HEK293 (cell line): ENCODE measurements around the gene FIGNL2.
A peak's percentile ranks its signal among the peaks of the same experiment; 100 is the strongest.

Source experiments
- CTCF ChIA-PET: fragments of 350-600 bp; formaldehyde crosslinking; extraction: SDS; loops from one replicate; lab custom pipeline; 2021; ENCODE audit warnings: antibody characterized with exemption; lab: Yijun Ruan, JAX
- POLR2A ChIA-PET: fragments of 300-600 bp; formaldehyde crosslinking; extraction: SDS; loops from one replicate; lab custom pipeline; 2020; ENCODE audit warnings: antibody characterized with exemption, inconsistent platforms; lab: Yijun Ruan, JAX
- H3K27ac ChIP-seq: fragments of 200-500 bp; sonication (Bioruptor generic); 2 replicates; pipeline ENCODE4 v1.5.1; 2014; ENCODE audit warnings: low read depth, low read length, control low read depth, inconsistent platforms; ENCODE audit errors: extremely low read depth
- H3K36me3 ChIP-seq, 2 experiments: fragments of 200-500 bp in 1 of 2; sonication (Bioruptor generic) in 1 of 2; 1 replicate in 1 of 2; 2 replicates in 1 of 2; pipeline ENCODE4 v1.5.1; 2014 to 2017; ENCODE audit warnings: inconsistent platforms in 2 of 2, low read length in 2 of 2; ENCODE audit not compliant: control insufficient read depth in 2 of 2, insufficient read depth in 1 of 2
- H3K4me1 ChIP-seq: fragments of 200-500 bp; sonication (Bioruptor generic); 2 replicates; pipeline ENCODE4 v1.5.1; 2014; ENCODE audit warnings: mild to moderate bottlenecking, low read length, inconsistent platforms; ENCODE audit not compliant: control insufficient read depth, insufficient read depth
- H3K4me3 ChIP-seq: 2 replicates; pipeline ENCODE4 v1.5.1; 2011; ENCODE audit warnings: low read depth, mild to moderate bottlenecking, control low read depth, low read length, moderate library complexity
- H3K9me3 ChIP-seq: fragments of 200-500 bp; sonication (Bioruptor generic); 2 replicates; pipeline ENCODE4 v1.5.1; 2014; ENCODE audit warnings: low read depth, low read length, inconsistent platforms; ENCODE audit not compliant: control insufficient read depth, insufficient read depth
- GLIS1 ChIP-seq: fragments of 450-650 bp; formaldehyde crosslinking; IDR thresholded peaks from 2 replicates; pipeline ENCODE4 v1.5.1; 2016; ENCODE audit warnings: missing biosample characterization, missing genetic modification characterization
- HOXA7 ChIP-seq: sonication (generic); formaldehyde crosslinking; IDR thresholded peaks from 2 replicates; pipeline ENCODE4 v1.8.1; 2022; ENCODE audit warnings: missing genetic modification reagents, borderline replicate concordance
- SALL2 ChIP-seq: fragments of 450-650 bp; formaldehyde crosslinking; IDR thresholded peaks from 2 replicates; pipeline ENCODE4 v1.5.0; 2017; ENCODE audit warnings: missing biosample characterization, mild to moderate bottlenecking, missing genetic modification characterization, borderline replicate concordance
- SP3 ChIP-seq: fragments of 450-650 bp; formaldehyde crosslinking; IDR thresholded peaks from 2 replicates; pipeline ENCODE4 v1.5.1; 2016; ENCODE audit warnings: missing biosample characterization, missing genetic modification characterization
- ZNF10 ChIP-seq: fragments of 450-650 bp; formaldehyde crosslinking; IDR thresholded peaks from 2 replicates; pipeline ENCODE4 v1.5.1; 2017; ENCODE audit warnings: missing biosample characterization, missing genetic modification characterization
- ZNF174 ChIP-seq: fragments of 450-650 bp; formaldehyde crosslinking; IDR thresholded peaks from 2 replicates; pipeline ENCODE4 v1.5.0; 2017; ENCODE audit warnings: missing biosample characterization, mild to moderate bottlenecking, missing genetic modification characterization
- ZNF335 ChIP-seq: fragments of 450-650 bp; formaldehyde crosslinking; conservative IDR thresholded peaks from 2 replicates; pipeline ENCODE4 v1.5.1; 2016; ENCODE audit warnings: missing biosample characterization, missing genetic modification characterization
- ZNF341 ChIP-seq: fragments of 450-650 bp; formaldehyde crosslinking; IDR thresholded peaks from 2 replicates; pipeline ENCODE4; 2016; ENCODE audit warnings: low read depth, missing biosample characterization, missing genetic modification characterization
- ZNF404 ChIP-seq: fragments of 450-650 bp; formaldehyde crosslinking; IDR thresholded peaks from 2 replicates; pipeline ENCODE4 v1.5.1; 2017; ENCODE audit warnings: missing biosample characterization, missing genetic modification characterization
- ZNF48 ChIP-seq: fragments of 450-650 bp; formaldehyde crosslinking; IDR thresholded peaks from 2 replicates; pipeline ENCODE4 v1.5.1; 2016; ENCODE audit warnings: missing biosample characterization, missing genetic modification characterization
- ZNF529 ChIP-seq: fragments of 450-650 bp; formaldehyde crosslinking; IDR thresholded peaks from 2 replicates; pipeline ENCODE4 v1.5.1; 2017; ENCODE audit warnings: missing genetic modification characterization, missing biosample characterization; ENCODE audit not compliant: insufficient replicate concordance
- ZNF555 ChIP-seq: fragments of 450-650 bp; formaldehyde crosslinking; conservative IDR thresholded peaks from 2 replicates; pipeline ENCODE4 v1.5.1; 2017; ENCODE audit warnings: missing biosample characterization, mild to moderate bottlenecking, missing genetic modification characterization, inconsistent platforms
- ZNF600 ChIP-seq: fragments of 450-650 bp; formaldehyde crosslinking; IDR thresholded peaks from 2 replicates; pipeline ENCODE4 v1.5.1; 2016; ENCODE audit warnings: missing biosample characterization, missing genetic modification characterization
- ZNF610 ChIP-seq: fragments of 450-650 bp; formaldehyde crosslinking; IDR thresholded peaks from 2 replicates; pipeline ENCODE4 v1.5.1; 2016; ENCODE audit warnings: missing biosample characterization, missing genetic modification characterization, borderline replicate concordance
- ZNF791 ChIP-seq: fragments of 450-650 bp; formaldehyde crosslinking; IDR thresholded peaks from 2 replicates; pipeline ENCODE4 v1.5.1; 2016; ENCODE audit warnings: missing biosample characterization, missing genetic modification characterization
- TF ChIP-seq, protein P1 (sequence below): fragments of 450-650 bp; formaldehyde crosslinking; IDR thresholded peaks from 2 replicates; pipeline ENCODE4; 2016; ENCODE audit warnings: missing biosample characterization, missing genetic modification characterization
- TF ChIP-seq, protein P2 (sequence below): fragments of 450-650 bp; formaldehyde crosslinking; IDR thresholded peaks from 2 replicates; pipeline ENCODE4 v1.5.1; 2016; ENCODE audit warnings: missing biosample characterization, missing genetic modification characterization, borderline replicate concordance
- TF ChIP-seq, protein P3 (sequence below): fragments of 450-650 bp; formaldehyde crosslinking; IDR thresholded peaks from 2 replicates; pipeline ENCODE4 v1.5.1; 2016; ENCODE audit warnings: missing biosample characterization, missing genetic modification characterization

The FIGNL2 gene, protein sequence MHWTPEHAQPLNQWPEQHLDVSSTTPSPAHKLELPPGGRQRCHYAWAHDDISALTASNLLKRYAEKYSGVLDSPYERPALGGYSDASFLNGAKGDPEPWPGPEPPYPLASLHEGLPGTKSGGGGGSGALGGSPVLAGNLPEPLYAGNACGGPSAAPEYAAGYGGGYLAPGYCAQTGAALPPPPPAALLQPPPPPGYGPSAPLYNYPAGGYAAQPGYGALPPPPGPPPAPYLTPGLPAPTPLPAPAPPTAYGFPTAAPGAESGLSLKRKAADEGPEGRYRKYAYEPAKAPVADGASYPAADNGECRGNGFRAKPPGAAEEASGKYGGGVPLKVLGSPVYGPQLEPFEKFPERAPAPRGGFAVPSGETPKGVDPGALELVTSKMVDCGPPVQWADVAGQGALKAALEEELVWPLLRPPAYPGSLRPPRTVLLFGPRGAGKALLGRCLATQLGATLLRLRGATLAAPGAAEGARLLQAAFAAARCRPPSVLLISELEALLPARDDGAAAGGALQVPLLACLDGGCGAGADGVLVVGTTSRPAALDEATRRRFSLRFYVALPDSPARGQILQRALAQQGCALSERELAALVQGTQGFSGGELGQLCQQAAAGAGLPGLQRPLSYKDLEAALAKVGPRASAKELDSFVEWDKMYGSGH

DNA sequence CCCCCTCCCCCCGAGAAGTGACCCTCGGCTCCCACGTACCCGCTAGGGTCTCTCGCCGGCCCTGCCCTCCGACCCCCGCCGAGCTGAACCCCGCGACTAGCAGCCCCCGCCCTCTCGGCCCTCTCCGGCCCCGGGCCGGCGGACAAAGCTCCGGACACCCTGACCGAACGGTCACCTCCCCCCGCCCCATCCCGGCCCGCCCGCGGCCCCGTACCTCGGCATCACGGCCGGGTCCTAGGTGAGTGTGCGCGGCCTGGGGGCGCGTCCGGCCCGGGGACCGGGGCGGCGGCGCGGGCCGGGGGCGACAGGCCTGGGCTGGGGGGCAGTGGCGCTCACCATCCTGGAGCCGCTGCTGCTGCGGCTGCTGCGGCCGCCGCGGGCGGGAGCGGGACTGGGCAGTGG, at the start of gene FIGNL2:
Gene FIGNL2 (minus strand): TSS at position 393 of the 402 bp plus-strand sequence. CDS start 26,305 bp downstream, outside the sequence.
- TF ChIP-seq GLIS1 (tag by site-specific recombination) (no peak), ZNF610 (tag by site-specific recombination) (no peak), ZNF555 (no peak), SALL2 (tag by site-specific recombination) (no peak), ZNF341 (tag by site-specific recombination) (no peak), ZNF600 (tag by site-specific recombination) (no peak), ZNF10 (tag by site-specific recombination) (no peak), ZNF791 (tag by site-specific recombination) (no peak), ZNF529 (no peak), ZNF404 (tag by site-specific recombination) (no peak), HOXA7 (no peak), ZNF174 (tag by site-specific recombination) (no peak), ZNF48 (tag by site-specific recombination) (no peak), SP3 (no peak), ZNF335 (no peak)
- TF ChIP-seq, protein P1, sequence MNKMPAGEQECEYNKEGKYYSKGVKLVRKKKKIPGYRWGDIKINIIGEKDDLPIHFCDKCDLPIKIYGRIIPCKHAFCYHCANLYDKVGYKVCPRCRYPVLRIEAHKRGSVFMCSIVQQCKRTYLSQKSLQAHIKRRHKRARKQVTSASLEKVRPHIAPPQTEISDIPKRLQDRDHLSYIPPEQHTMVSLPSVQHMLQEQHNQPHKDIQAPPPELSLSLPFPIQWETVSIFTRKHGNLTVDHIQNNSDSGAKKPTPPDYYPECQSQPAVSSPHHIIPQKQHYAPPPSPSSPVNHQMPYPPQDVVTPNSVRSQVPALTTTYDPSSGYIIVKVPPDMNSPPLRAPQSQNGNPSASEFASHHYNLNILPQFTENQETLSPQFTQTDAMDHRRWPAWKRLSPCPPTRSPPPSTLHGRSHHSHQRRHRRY (tag by site-specific recombination): no peak
- TF ChIP-seq, protein P2, sequence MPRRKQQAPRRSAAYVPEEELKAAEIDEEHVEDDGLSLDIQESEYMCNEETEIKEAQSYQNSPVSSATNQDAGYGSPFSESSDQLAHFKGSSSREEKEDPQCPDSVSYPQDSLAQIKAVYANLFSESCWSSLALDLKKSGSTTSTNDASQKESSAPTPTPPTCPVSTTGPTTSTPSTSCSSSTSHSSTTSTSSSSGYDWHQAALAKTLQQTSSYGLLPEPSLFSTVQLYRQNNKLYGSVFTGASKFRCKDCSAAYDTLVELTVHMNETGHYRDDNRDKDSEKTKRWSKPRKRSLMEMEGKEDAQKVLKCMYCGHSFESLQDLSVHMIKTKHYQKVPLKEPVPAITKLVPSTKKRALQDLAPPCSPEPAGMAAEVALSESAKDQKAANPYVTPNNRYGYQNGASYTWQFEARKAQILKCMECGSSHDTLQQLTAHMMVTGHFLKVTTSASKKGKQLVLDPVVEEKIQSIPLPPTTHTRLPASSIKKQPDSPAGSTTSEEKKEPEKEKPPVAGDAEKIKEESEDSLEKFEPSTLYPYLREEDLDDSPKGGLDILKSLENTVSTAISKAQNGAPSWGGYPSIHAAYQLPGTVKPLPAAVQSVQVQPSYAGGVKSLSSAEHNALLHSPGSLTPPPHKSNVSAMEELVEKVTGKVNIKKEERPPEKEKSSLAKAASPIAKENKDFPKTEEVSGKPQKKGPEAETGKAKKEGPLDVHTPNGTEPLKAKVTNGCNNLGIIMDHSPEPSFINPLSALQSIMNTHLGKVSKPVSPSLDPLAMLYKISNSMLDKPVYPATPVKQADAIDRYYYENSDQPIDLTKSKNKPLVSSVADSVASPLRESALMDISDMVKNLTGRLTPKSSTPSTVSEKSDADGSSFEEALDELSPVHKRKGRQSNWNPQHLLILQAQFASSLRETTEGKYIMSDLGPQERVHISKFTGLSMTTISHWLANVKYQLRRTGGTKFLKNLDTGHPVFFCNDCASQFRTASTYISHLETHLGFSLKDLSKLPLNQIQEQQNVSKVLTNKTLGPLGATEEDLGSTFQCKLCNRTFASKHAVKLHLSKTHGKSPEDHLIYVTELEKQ (tag by site-specific recombination): no peak
- TF ChIP-seq, protein P3, sequence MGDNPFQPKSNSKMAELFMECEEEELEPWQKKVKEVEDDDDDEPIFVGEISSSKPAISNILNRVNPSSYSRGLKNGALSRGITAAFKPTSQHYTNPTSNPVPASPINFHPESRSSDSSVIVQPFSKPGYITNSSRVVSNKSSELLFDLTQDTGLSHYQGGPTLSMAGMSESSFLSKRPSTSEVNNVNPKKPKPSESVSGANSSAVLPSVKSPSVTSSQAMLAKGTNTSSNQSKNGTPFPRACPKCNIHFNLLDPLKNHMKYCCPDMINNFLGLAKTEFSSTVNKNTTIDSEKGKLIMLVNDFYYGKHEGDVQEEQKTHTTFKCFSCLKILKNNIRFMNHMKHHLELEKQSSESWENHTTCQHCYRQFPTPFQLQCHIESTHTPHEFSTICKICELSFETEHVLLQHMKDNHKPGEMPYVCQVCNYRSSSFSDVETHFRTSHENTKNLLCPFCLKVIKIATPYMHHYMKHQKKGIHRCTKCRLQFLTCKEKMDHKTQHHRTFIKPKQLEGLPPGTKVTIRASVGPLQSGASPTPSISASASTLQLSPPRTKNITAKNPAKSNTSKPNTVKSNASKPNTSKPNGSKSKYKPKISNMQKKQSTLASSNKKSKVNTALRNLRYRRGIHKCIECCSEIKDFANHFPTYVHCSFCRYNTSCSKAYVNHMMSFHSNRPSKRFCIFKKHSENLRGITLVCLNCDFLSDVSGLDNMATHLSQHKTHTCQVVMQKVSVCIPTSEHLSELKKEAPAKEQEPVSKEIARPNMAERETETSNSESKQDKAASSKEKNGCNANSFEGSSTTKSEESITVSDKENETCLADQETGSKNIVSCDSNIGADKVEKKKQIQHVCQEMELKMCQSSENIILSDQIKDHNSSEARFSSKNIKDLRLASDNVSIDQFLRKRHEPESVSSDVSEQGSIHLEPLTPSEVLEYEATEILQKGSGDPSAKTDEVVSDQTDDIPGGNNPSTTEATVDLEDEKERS (tag by site-specific recombination): no peak
- no peak within 1 kb of the TSS; the same call in 1 of the 2 replicates for H3K27ac ChIP-seq
- ChIA-PET CTCF (interaction anchor here (0.5 kb wide), 1 partner anchor 160 kb away, joined by 3 read pairs; no protein-coding TSS in a partner anchor), POLR2A (no interaction called here)
- H3K9me3 ChIP-seq: no peaks in the 10 kb centered on the region
- H3K4me1 ChIP-seq: peaks cover 3% of the 10 kb centered on the region; the same call in 1 of the 2 replicates
- peak within 1 kb of the TSS; percentile 39 for H3K4me3 ChIP-seq
- no peaks in the 10 kb centered on the region for H3K36me3 ChIP-seq
